ENCODE measurements around the gene ENTREP1.

- no peak for TF ChIP-seq POLR2AphosphoS5 (IDR thresholded peaks at IDR 0.05; ENCODE audit: low read depth, low read length)
- no peak for TF ChIP-seq FOXP2 (optimal IDR thresholded peaks at IDR 0.05; ENCODE audit: borderline replicate concordance, extremely low read depth, extremely low read length, insufficient read depth)
- no peak for TF ChIP-seq REST (IDR thresholded peaks at IDR 0.05; ENCODE audit: insufficient read depth in 1 of 2, low read depth in 2 of 2, low read length in 2 of 2)
- no peak for TF ChIP-seq TAF1 (IDR thresholded peaks at IDR 0.05; ENCODE audit: borderline replicate concordance, insufficient read depth, low read length)
Measured at GRCh38 chr9:69392826-69393225, 67.8 kb downstream of the ENTREP1 start.
